H9 (cell line): Measurements from ENCODE around the gene PELI3. TPM values are rescaled to one million over a fixed set of nuclear protein-coding genes. Genes with fewer than 3 reads are reported as not detected.

Source experiments
- DNase-seq: peaks from one replicate; pipeline ENCODE4 v3.0.0-alpha.2; 2017
- H2AFZ ChIP-seq: one replicate; pipeline ENCODE4 v1.6.1; 2013; ENCODE audit warnings: mild to moderate bottlenecking, low read length, control low read depth, moderate library complexity
- H2AK5ac ChIP-seq: 2 replicates; pipeline ENCODE4 v1.6.1; 2013; ENCODE audit warnings: low read length, control low read depth, mixed read lengths; ENCODE audit not compliant: insufficient read length
- H2BK120ac ChIP-seq: one replicate; pipeline ENCODE4 v1.6.1; 2013; ENCODE audit warnings: low read depth, mild to moderate bottlenecking, low read length, control low read depth, inconsistent platforms; ENCODE audit not compliant: poor library complexity, severe bottlenecking
- H2BK12ac ChIP-seq: 2 replicates; pipeline ENCODE4 v1.6.1; 2013; ENCODE audit warnings: low read length, control low read depth, mixed read lengths, low read depth; ENCODE audit not compliant: insufficient read length
- H2BK15ac ChIP-seq: 2 replicates; pipeline ENCODE4 v1.6.1; 2013; ENCODE audit warnings: low read depth, low read length, control low read depth
- H2BK20ac ChIP-seq: one replicate; pipeline ENCODE4 v1.6.1; 2013; ENCODE audit warnings: low read depth, mild to moderate bottlenecking, low read length, control low read depth, inconsistent platforms; ENCODE audit not compliant: poor library complexity, severe bottlenecking
- H2BK5ac ChIP-seq: 2 replicates; pipeline ENCODE4 v1.6.1; 2013; ENCODE audit warnings: low read length, control low read depth, mixed read lengths; ENCODE audit not compliant: insufficient read length
- H3K14ac ChIP-seq: 2 replicates; pipeline ENCODE4 v1.6.1; 2013; ENCODE audit warnings: low read length, control low read depth; ENCODE audit not compliant: insufficient read depth
- H3K18ac ChIP-seq: 2 replicates; pipeline ENCODE4 v1.6.1; 2013; ENCODE audit warnings: low read depth, mild to moderate bottlenecking, mixed read lengths, low read length, control low read depth; ENCODE audit not compliant: insufficient read length
- H3K23ac ChIP-seq: 2 replicates; pipeline ENCODE4 v1.6.1; 2013; ENCODE audit warnings: low read length, control low read depth, mixed read lengths, low read depth; ENCODE audit not compliant: insufficient read length
- H3K23me2 ChIP-seq: 2 replicates; pipeline ENCODE4 v1.6.1; 2013; ENCODE audit warnings: low read depth, mild to moderate bottlenecking, mixed read lengths, low read length, control low read depth; ENCODE audit not compliant: insufficient read length, poor library complexity, severe bottlenecking
- H3K27ac ChIP-seq: 2 replicates; pipeline ENCODE4 v1.5.1; 2013; ENCODE audit warnings: low read length, control low read depth, mixed read lengths, low read depth; ENCODE audit not compliant: insufficient read length
- H3K27me3 ChIP-seq: 2 replicates; pipeline ENCODE4 v1.6.1; 2013; ENCODE audit warnings: low read length, control low read depth, inconsistent platforms; ENCODE audit not compliant: insufficient read depth
- H3K4ac ChIP-seq: 2 replicates; pipeline ENCODE4 v1.6.1; 2013; ENCODE audit warnings: low read depth, mild to moderate bottlenecking, control low read depth, inconsistent platforms, low read length, moderate library complexity
- H3K4me1 ChIP-seq: 2 replicates; pipeline ENCODE4 v1.6.1; 2013; ENCODE audit warnings: low read length, control low read depth, inconsistent platforms; ENCODE audit not compliant: insufficient read depth
- H3K4me2 ChIP-seq: 2 replicates; pipeline ENCODE4 v1.6.1; 2013; ENCODE audit warnings: low read length, control low read depth, mixed read lengths; ENCODE audit not compliant: insufficient read length, insufficient read depth
- H3K56ac ChIP-seq: 2 replicates; pipeline ENCODE4 v1.6.1; 2013; ENCODE audit warnings: low read depth, mild to moderate bottlenecking, mixed read lengths, low read length, control low read depth; ENCODE audit not compliant: insufficient read length
- H3K79me1 ChIP-seq: 2 replicates; pipeline ENCODE4 v1.6.1; 2013; ENCODE audit warnings: low read depth, mild to moderate bottlenecking, moderate library complexity, low read length, control low read depth, inconsistent platforms; ENCODE audit not compliant: insufficient read depth, poor library complexity, severe bottlenecking
- H3K79me2 ChIP-seq: 2 replicates; pipeline ENCODE4 v1.6.1; 2013; ENCODE audit warnings: low read length, control low read depth, inconsistent platforms; ENCODE audit not compliant: insufficient read depth
- H3K9ac ChIP-seq: 2 replicates; pipeline ENCODE4 v1.6.1; 2013; ENCODE audit warnings: low read length, control low read depth, mixed read lengths; ENCODE audit not compliant: insufficient read length; ENCODE audit errors: extremely low read depth
- H3K9me3 ChIP-seq: one replicate; pipeline ENCODE4 v1.6.1; 2013; ENCODE audit warnings: low read depth, low read length, inconsistent platforms; ENCODE audit not compliant: control insufficient read depth
- H3T11ph ChIP-seq: one replicate; pipeline ENCODE4 v1.6.1; 2013; ENCODE audit warnings: mild to moderate bottlenecking, low read length, control low read depth, inconsistent platforms
- H4K20me1 ChIP-seq: one replicate; pipeline ENCODE4 v1.6.1; 2013; ENCODE audit not compliant: control insufficient read depth, insufficient read length, insufficient read depth
- H4K5ac ChIP-seq: 2 replicates; pipeline ENCODE4 v1.6.1; 2013; ENCODE audit warnings: low read depth, mild to moderate bottlenecking, mixed read lengths, low read length, control low read depth; ENCODE audit not compliant: insufficient read length
- H4K8ac ChIP-seq: replicated peaks from 2 replicates; pipeline ENCODE4 v1.6.1; 2013; ENCODE audit warnings: low read length, control low read depth, mixed read lengths, low read depth; ENCODE audit not compliant: insufficient read length
- H4K91ac ChIP-seq: 2 replicates; pipeline ENCODE4 v1.6.1; 2013; ENCODE audit warnings: low read depth, mild to moderate bottlenecking, moderate library complexity, mixed read lengths, low read length, control low read depth; ENCODE audit not compliant: insufficient read length
- H3K27ac Mint-ChIP-seq, 3 experiments: 2 replicates in 2 of 3; 3 replicates in 1 of 3; pipeline ENCODE4 v1.8.0; 2020 to 2021; ENCODE audit warnings: mixed read lengths in 3 of 3, mild to moderate bottlenecking in 1 of 3, moderate library complexity in 1 of 3
- H3K27me3 Mint-ChIP-seq: 2 replicates; pipeline ENCODE4 v1.8.0; 2021; ENCODE audit warnings: low read depth, mild to moderate bottlenecking, moderate library complexity, mixed read lengths
- H3K36me3 Mint-ChIP-seq, 3 experiments: 2 replicates in 2 of 3; 3 replicates in 1 of 3; pipeline ENCODE4 v1.8.0; 2020 to 2021; ENCODE audit warnings: low read depth in 3 of 3, mixed read lengths in 3 of 3; ENCODE audit not compliant: insufficient read depth in 1 of 3
- H3K4me1 Mint-ChIP-seq, 2 experiments: 2 replicates each; pipeline ENCODE4 v1.8.0; 2020; ENCODE audit warnings: mixed read lengths in 2 of 2
- H3K4me3 Mint-ChIP-seq, 2 experiments: 2 replicates in 1 of 2; 3 replicates in 1 of 2; pipeline ENCODE4 v1.8.0; 2020 to 2021; ENCODE audit warnings: mild to moderate bottlenecking in 2 of 2, mixed read lengths in 2 of 2, moderate library complexity in 1 of 2
- H3K9me3 Mint-ChIP-seq, 2 experiments: 2 replicates in 1 of 2; 3 replicates in 1 of 2; pipeline ENCODE4 v1.8.0; 2020; ENCODE audit warnings: mild to moderate bottlenecking in 2 of 2, mixed read lengths in 2 of 2, moderate library complexity in 1 of 2
- CTCF ChIP-seq: fragments of 200-600 bp; sonication (generic); conservative IDR thresholded peaks from 3 replicates; pipeline ENCODE4 v1.8.0; 2021; ENCODE audit warnings: antibody characterized with exemption, mild to moderate bottlenecking
- WGBS: extraction: QIAGEN DNeasy Blood & Tissue Kit; methylation state at CpG from one replicate; pipeline ENCODE4 v1.1.7; 2013; ENCODE audit warnings: missing lambda C conversion rate, low lambda C conversion rate, mixed read lengths; ENCODE audit not compliant: insufficient read length; ENCODE audit errors: extremely low coverage; 5-methylcytosine and 5-hydroxymethylcytosine counted together
- total RNA-seq: library from RNA; stranded (reverse); gene quantifications from 2 replicates; pipeline ENCODE4 v1.2.1, GENCODE V29; 2021

Gene PELI3
- total RNA-seq, 1 experiment from 2014 or later, result 10.3 TPM

- no peak overlapping the region for H3K14ac ChIP-seq
- H3K36me3 Mint-ChIP-seq, result no peaks in the 10 kb centered on the region
- no peak overlapping the region for H3K4ac ChIP-seq
- H4K91ac ChIP-seq, result no peak overlapping the region
- no peaks in the 10 kb centered on the region for H4K20me1 ChIP-seq
- no peak overlapping the region for H2BK12ac ChIP-seq
- no peaks in the 10 kb centered on the region for H3K79me1 ChIP-seq
- H3K27me3 ChIP-seq, result peaks cover 19% of the 10 kb centered on the region; the same call in 1 of the 2 replicates
- no peak overlapping the region for H3K56ac ChIP-seq
- DNase-seq, result no peak
- H3K79me2 ChIP-seq, result no peaks in the 10 kb centered on the region
- no peak overlapping the region for H2AK5ac ChIP-seq
- no peak overlapping the region for H3K18ac ChIP-seq
- H3K23ac ChIP-seq, result no peak overlapping the region
- no peak overlapping the region for H2BK5ac ChIP-seq
- no peak overlapping the region for H3T11ph ChIP-seq
- no CpG with 5 or more reads among the region's 11 CpGs for WGBS
- peaks cover 72 to 73% of the 10 kb centered on the region in 2 experiments for H3K4me1 Mint-ChIP-seq
- H3K23me2 ChIP-seq, result peaks cover 18% of the 10 kb centered on the region
- H4K5ac ChIP-seq, result no peak overlapping the region
- no peak overlapping the region for H3K27ac ChIP-seq
- no peaks in the 10 kb centered on the region for H3K9me3 ChIP-seq
- peaks cover 20% of the 10 kb centered on the region for H3K4me1 ChIP-seq
- no peak overlapping the region for H3K4me2 ChIP-seq
- H4K8ac ChIP-seq, result no peak overlapping the region
- no peak overlapping the region for H2BK120ac ChIP-seq
- no peak overlapping the region for H2BK20ac ChIP-seq
- no peak overlapping the region for H2AFZ ChIP-seq
- TF ChIP-seq CTCF, result no peak
- no peak overlapping the region for H3K4me3 Mint-ChIP-seq
- no peak overlapping the region for H2BK15ac ChIP-seq
- no peak overlapping the region for H3K27ac Mint-ChIP-seq
- peaks cover 32% of the 10 kb centered on the region for H3K27me3 Mint-ChIP-seq
- H3K9ac ChIP-seq, result no peak overlapping the region
- H3K9me3 Mint-ChIP-seq, result no peaks in the 10 kb centered on the region; a peak in 1 of 5 replicates
Measured at GRCh38 chr11:66417000-66417399, 49.7 kb upstream of the PELI3 start.
